ENCODE data around the gene LSG1. TPM values are rescaled to one million over a fixed set of nuclear protein-coding genes. Genes with fewer than 3 reads are reported as not detected.

The LSG1 gene
- total RNA-seq, 1 experiment from 2014 or later, result 39.7 TPM

DNA sequence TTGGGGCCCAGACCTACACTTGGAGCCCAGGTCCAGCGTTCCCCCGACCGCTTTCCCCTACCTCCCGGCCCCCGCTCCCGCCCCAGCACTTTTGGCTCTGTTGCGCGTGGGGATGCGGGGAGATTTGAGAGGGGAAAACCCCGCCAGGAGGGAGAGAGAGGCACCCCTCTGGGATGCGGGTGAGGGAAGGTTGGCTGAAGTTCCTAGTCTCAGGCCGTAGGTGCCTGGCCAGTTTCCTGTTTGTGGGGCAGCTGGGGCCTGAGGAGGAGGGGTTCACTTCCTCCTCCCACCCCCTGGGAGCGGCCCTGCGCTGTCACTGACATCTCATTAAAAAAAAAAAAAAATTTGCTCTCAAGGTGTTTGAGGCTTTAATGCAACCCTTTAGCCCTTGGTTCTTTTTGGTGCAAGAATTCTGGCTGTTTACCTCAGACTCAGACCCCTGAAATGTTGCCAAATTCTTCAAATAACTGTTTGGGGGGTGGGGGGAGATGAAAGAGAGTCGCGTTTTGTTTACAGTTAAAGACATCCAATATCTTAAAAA, 16.3 kb upstream of the LSG1 start (continued):
- TF ChIP-seq YY1 (IDR thresholded peaks at IDR 0.05; ENCODE audit: extremely low read depth, insufficient replicate concordance, low read depth, low read length), result no peak
- TF ChIP-seq, protein P1, sequence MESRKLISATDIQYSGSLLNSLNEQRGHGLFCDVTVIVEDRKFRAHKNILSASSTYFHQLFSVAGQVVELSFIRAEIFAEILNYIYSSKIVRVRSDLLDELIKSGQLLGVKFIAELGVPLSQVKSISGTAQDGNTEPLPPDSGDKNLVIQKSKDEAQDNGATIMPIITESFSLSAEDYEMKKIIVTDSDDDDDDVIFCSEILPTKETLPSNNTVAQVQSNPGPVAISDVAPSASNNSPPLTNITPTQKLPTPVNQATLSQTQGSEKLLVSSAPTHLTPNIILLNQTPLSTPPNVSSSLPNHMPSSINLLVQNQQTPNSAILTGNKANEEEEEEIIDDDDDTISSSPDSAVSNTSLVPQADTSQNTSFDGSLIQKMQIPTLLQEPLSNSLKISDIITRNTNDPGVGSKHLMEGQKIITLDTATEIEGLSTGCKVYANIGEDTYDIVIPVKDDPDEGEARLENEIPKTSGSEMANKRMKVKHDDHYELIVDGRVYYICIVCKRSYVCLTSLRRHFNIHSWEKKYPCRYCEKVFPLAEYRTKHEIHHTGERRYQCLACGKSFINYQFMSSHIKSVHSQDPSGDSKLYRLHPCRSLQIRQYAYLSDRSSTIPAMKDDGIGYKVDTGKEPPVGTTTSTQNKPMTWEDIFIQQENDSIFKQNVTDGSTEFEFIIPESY (IDR thresholded peaks at IDR 0.05; ENCODE audit: extremely low read depth, insufficient replicate concordance, low read length), result no peak

DNA sequence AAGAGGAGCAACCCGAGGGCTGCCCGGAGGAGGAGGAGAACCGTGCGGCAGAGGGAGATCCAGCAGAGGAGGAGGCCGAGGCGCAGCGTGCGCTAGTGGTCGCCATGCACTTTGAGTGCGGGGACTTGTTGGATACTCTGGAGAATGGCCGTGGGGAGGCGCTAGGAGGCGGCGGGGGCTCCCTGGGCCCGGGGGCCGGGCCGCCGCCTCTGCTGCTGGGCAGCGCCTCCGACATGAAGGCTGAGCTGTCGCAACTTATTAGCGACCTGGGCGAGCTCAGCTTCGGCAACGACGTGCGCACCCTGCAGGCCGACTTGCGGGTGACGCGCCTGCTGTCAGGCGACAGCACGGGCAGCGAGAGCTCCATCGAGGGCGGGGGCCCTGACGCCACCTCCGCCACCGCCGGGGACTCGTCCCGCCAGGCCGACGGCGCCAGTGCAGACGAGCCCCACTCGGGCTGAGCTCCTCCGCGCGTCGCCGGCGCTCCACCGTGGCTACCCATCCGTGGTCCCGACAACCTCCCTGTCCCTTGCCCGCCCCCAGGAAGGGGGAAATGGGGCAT, 15.7 kb upstream of the LSG1 start:
- no peak overlapping the region for H2AFZ ChIP-seq (ENCODE audit: low read depth, low read length, poor library complexity, severe bottlenecking)
- TF ChIP-seq ZNF274 (IDR thresholded peaks at IDR 0.05; ENCODE audit: low read depth, low read length) (no peak), SRF (IDR thresholded peaks at IDR 0.05; ENCODE audit: low read depth) (no peak)

More for the DNA sequence above, 15.7 kb upstream of the LSG1 start:
- DNase-seq (ENCODE audit: low read depth, low spot score) (no peak), ATAC-seq (no peak)
- no peak overlapping the region for H3K27ac ChIP-seq (ENCODE audit: low read depth, low read length)
- CTCF ChIA-PET, result no interaction called here
- H3K4me3 ChIP-seq (replicated peaks in 1 of 2; ENCODE audit: low read depth in 1 of 2, low read length in 2 of 2), result no peak overlapping the region
- H3K27me3 ChIP-seq (ENCODE audit: insufficient read depth, low read length), result no peaks in the 10 kb centered on the region
- no peak overlapping the region for H3K4me2 ChIP-seq (ENCODE audit: low read length)
- intact Hi-C loops (cut with micrococcal nuclease), result no loop called here
- RAD21 ChIA-PET (ENCODE audit: low non-redundant PET in 1 of 2, low total read pairs in 2 of 2, uncharacterized antibody in 2 of 2, unreplicated experiment in 2 of 2), result no interaction called here
- H3K4me1 ChIP-seq (ENCODE audit: control insufficient read depth in 1 of 2, insufficient read depth in 2 of 2, low read length in 2 of 2), result peaks cover 18 to 43% of the 10 kb centered on the region in 2 experiments
- H3K36me3 ChIP-seq (ENCODE audit: control insufficient read depth in 1 of 2, insufficient read depth in 2 of 2, low read length in 2 of 2), result no peaks in the 10 kb centered on the region
- H3K9ac ChIP-seq (ENCODE audit: low read length), result no peak overlapping the region
- no peaks in the 10 kb centered on the region for H3K9me3 ChIP-seq (ENCODE audit: control insufficient read depth in 1 of 2, insufficient read depth in 1 of 2, low read depth in 1 of 2, low read length in 2 of 2)
- POLR2A ChIA-PET, result interaction anchor here (1.8 kb wide), 1 partner anchor 182 kb away, joined by 4 read pairs; no protein-coding TSS in a partner anchor
- H3K9me2 ChIP-seq (ENCODE audit: insufficient read depth), result no peaks in the 10 kb centered on the region
- H3K79me2 ChIP-seq (ENCODE audit: insufficient read depth, low read length), result no peaks in the 10 kb centered on the region
- BruUV-seq (replicated peaks), result no TSS peak
- no peaks in the 10 kb centered on the region for H4K20me1 ChIP-seq (ENCODE audit: insufficient read depth)

Data from HCT116 (cell line).